ENCODE results near the gene AP4M1.
"Not testable (repeated sequence)": the region's sequence is repeated elsewhere in the genome, so short reads cannot be mapped to it uniquely, and the experiment has no call there.

AP4M1 gene

GRCh38 chr7:100109521-100110163 is 8.2 kb downstream of the AP4M1 start:
- DNase-seq = no peak

DNA sequence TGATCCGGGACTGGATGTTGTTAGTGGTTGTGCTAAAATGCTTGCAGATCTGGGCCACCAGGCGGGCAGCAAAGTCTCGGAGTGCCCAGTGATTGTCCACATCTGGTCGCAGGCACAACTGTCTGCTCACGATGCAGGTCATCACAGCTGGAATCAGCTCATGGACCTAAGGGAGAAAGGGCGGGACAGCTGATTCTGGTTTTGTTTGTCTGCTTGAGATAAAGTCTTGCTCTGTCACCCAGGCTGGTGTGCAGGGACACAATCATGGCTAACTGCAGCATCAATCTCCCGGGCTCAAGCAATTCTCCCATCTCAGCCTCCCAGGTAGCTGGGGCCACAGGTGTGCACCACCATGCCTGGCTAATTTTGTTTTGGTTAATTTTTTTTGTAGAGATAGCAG is 9.7 kb downstream of the AP4M1 start:
- DNase-seq = no peak

DNA sequence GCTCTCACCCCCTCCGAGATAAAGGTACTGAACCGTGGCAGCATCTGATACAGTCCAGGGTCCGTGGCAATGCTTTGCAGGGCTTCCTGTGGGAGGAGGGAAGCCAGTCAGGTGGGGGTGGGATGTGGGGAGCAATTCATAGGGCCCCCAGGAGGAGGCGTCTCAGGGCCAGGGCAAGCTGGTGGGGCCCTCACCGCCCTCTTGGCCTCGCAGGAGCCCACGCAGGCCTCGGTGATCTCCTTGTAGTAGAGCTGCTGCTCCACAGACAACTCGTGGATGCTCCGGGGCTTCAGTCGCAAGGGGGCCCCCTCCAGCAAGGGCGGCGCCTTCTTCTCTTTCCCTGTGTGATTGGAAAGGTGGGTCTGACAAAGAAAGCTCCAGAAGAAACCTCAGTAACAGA is 10.5 kb downstream of the AP4M1 start:
- DNase-seq = no peak

- no peak for DNase-seq
These were observed 13.6 kb downstream of the AP4M1 start for GRCh38 chr7:100115026-100115425.

DNA sequence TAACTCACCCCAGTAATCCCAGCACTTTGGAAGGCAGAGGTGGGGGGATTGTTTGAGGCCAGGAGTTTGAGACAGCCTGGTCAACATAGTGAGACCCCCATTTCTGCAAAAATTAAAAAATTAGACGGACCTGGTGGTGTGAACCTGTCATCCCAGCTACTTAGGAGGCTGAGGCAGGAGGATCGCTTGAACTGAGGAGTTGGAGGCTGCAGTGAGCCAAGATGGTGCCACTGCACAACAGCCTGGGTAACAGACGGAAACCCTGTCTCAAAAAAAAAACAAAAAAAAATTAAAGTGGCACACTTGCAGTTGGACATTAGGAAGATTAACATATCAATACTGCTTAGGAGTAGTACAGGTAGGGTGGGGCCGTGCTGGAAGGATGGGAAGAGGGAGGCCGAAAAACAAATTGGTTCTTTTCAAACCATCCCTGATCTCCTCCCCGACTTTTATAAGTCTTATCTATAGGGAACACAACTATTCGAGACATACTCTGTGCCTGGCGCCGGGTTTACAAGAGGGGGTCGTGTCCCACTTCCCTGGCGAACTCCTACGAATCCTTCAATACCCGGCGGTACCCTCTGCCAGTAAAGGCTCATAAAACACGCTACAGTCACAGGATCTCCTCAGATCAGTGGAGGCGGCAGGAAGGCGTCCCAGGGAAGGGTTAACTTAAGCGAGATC is 17.1 kb downstream of the AP4M1 start:
- no peak for DNase-seq

- peak; percentile 95 for DNase-seq
These were observed 17.9 kb downstream of the AP4M1 start, which contains the start of the genes CNPY4 and TAF6 for GRCh38 chr7:100119072-100119969. TSS of gene CNPY4 (plus strand) at chr7:100119634. CDS start at chr7:100119745, 111 bp downstream. TSS of gene TAF6 (minus strand) at chr7:100119358. CDS start at chr7:100114209, 5,149 bp downstream.

GRCh38 chr7:100119970-100120732 is 18.7 kb downstream of the AP4M1 start:
- DNase-seq = peak; percentile 79

DNA sequence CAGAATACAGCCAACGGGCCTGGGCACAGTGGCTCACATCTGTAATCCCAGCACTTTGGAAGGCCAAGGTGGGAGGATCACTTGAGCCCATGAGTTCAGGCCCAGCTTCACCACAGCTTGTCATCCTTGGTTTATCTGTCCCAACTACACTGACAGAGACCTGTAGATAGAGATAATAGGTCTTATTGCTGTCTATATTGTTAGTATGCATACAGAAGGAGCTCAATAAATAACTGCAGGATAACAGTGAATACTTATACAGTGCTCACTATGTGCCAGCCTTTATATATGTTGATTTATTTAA is 19.2 kb downstream of the AP4M1 start:
- DNase-seq = no peak

GRCh38 chr7:100122067-100122466 is 20.6 kb downstream of the AP4M1 start:
- no peak for DNase-seq

DNA sequence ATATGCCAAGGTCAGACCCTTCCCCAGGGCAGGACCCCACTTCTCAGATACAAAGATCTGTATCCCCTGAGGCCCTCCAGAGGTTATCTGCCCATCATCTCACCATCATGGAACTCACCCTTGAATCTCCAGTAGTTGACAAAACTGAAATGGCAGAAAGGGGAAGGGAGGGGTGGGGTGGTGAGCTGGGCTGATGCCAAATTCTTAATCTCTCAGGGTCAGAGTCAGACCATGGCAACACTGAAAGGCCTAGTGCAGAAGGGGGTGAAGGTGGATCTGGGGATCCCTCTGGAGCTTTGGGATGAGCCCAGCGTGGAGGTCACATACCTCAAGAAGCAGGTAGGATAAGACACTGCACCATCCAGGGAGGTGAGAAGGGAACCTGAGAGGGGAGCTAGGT is 21.1 kb downstream of the AP4M1 start:
- DNase-seq = no peak

- no peak for DNase-seq
These were observed 23.1 kb downstream of the AP4M1 start for GRCh38 chr7:100124301-100125230.

DNA sequence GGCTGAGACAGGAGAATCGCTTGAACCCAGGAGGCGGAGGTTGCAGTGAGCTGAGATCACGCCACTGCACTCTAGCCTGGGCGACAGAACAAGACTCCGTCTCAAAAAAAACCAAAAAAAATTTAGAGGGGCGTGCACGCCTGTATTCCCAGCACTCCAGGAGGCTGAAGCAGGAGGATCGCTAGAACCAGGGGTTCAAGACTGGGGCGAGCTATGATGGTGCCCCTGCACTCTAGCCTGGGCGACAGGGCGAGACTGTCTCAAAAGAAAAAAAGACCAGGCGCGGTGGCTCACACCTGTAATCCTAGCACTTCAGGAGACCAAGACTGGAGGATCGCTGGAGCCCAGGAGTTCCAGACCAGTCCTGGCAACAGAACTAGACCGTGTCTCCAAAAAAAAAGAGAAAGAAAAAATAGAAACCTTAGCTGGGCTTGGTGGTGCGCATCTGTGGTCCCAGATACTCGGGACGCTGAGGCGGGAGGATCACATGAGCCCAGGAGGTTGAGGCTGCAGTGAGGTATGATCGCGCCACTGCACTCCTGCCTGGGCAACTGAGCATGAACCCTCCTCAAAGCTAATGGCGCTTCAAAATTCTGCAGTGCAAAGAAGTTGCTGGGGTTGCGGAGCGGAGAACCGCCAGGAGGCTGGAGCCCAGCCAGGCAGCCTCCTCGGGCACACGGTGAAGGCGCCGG is 24.9 kb downstream of the AP4M1 start:
- DNase-seq = no peak

DNA sequence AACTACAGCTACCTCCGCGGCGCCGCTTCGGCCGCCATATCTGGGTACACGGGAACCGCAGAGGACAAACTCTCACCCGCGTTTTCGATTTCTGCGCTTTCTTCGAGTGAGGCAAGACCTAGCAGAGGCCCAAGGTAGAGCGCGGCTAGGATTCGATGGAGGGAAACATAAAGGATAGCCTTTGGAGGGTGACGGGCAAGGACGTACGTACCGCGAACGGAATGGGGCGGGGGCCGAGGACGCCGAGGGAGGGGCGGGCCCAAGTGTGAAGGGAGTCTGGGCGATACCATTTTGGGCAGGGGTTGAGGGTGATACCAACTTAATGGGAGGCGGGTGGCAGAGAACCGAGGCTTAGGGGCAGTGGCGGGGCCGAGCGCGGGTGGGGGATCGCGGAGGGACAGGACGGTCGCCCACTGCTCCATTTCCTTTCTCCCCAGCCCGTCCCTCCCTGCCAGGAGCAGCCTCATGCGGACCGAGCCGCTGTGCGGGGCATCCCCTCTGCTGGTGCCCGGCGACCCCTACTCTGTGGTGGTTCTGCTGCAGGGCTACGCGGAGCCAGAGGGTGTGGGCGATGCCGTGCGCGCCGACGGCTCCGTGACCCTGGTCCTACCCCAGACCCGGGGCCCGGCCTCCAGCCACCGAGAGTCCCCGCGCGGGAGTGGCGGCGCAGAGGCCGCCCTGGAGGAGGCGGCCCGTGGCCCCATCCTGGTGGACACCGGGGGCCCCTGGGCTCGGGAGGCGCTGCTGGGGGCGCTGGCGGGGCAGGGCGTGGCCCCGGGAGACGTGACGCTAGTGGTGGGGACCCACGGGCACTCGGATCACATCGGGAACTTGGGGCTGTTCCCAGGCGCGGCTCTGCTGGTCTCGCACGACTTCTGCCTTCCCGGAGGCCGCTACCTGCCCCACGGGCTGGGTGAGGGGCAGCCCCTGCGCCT is 25.8 kb downstream of the AP4M1 start, which contains the start of gene MBLAC1:
Gene MBLAC1, plus strand, starts transcription at position 37 of the 935 bp plus-strand sequence. Its CDS starts 429 bp downstream, at position 466.
- peak; percentile 92 for DNase-seq

DNA sequence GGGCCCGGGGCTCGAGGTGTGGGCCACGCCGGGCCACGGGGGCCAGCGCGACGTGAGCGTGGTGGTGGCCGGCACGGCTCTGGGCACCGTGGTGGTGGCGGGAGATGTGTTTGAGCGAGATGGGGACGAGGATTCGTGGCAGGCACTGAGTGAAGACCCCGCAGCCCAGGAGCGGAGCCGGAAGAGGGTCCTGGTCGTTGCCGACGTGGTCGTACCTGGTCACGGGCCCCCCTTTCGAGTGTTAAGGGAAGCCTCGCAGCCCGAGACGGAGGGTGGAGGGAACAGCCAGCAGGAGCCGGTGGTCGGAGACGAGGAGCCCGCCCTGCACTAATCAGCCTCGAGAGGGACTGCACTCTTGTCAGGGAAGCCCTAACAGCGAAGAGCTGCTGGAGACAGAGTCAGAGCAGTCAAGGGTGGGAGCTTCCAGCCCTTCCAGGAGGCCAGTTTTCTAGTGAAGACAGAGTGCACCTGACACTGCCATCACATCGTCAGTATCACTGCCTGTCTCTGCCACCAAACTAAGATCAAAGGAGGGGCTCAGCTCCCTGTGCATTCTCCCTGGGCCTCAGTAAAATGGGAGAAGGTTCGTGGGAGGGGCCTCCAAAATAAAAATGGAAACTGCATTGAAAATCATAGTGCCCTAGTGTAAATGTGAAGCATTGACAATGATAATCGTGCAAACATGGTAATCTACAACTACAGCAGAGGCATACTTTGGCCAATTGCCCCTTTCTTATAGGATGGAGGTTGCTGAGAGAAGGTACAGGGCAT is 26.6 kb downstream of the AP4M1 start:
- DNase-seq = no peak

DNA sequence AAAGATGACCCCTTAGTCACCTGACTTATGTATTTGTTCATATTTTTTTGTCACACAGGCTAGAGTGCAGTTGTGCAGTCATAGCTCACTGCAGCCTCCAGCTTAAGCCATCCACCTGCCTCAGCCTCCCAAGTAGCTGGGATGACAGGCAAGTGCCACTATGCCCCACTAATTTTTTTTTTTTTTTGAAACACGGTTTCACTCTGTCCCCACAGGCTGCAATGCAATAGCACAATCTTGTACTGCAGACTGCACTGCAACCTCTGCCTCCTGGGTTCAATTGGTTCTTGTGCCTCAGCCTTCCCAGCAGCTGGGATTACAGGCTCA is 27.2 kb downstream of the AP4M1 start:
- DNase-seq = no peak

GRCh38 chr7:100130220-100130607 is 28.8 kb downstream of the AP4M1 start:
- DNase-seq = not testable (repeated sequence)

GRCh38 chr7:100130608-100131453 is 29.4 kb downstream of the AP4M1 start:
- peak; percentile 81 for DNase-seq

- no peak for DNase-seq
These were observed 30.7 kb downstream of the AP4M1 start for GRCh38 chr7:100132126-100132525.

Data from activated CD4-positive, alpha-beta T cell treated with anti-CD3 and anti-CD28 coated beads, Interleukin-2, amount 50 U/mL, for 16 hours (primary cell).